IMR-90 (cell line): ENCODE results near the gene C17orf50. TPM values are rescaled to one million over a fixed set of nuclear protein-coding genes. Genes with fewer than 3 reads are reported as not detected.

Source experiments
- ATAC-seq: fragments of 200-7000 bp; cut with Tn5 transposase; 2 replicates; pipeline ENCODE4 v1.9.1; 2020; ENCODE audit warnings: low read depth, mild to moderate bottlenecking, moderate library complexity
- BruUV-seq: library from RNA; stranded (reverse); fragments of 400-500 nt; replicated peaks from 2 replicates; lab custom pipeline; 2021; lab: Mats Ljungman, UMichigan
- CTCF ChIA-PET: fragments of 300-600 bp; formaldehyde crosslinking; extraction: SDS; loops from one replicate; lab custom pipeline; 2021; ENCODE audit warnings: antibody characterized with exemption; lab: Yijun Ruan, JAX
- POLR2A ChIA-PET: fragments of 300-600 bp; sonication (Branson Sonifier 250); formaldehyde crosslinking; loops from one replicate; lab custom pipeline; 2022; ENCODE audit warnings: antibody characterized with exemption; ENCODE audit not compliant: unreplicated experiment; lab: Charles Lee
- DNase-seq: peaks from one replicate; pipeline ENCODE4 v3.0.0; 2013
- H2AFZ ChIP-seq: replicated peaks from 2 replicates; pipeline ENCODE3; 2013; ENCODE audit warnings: low read length, mild to moderate bottlenecking; ENCODE audit not compliant: poor library complexity
- H2AK5ac ChIP-seq: 2 replicates; pipeline ENCODE4 v1.6.1; 2013; ENCODE audit warnings: low read depth, low read length, inconsistent platforms
- H2AK9ac ChIP-seq: replicated peaks from 2 replicates; pipeline ENCODE3; 2013; ENCODE audit warnings: mild to moderate bottlenecking, low read depth, low read length, moderate library complexity; ENCODE audit not compliant: poor library complexity
- H2BK120ac ChIP-seq: 2 replicates; pipeline ENCODE4 v1.6.1; 2013; ENCODE audit warnings: low read depth, low read length, inconsistent platforms
- H2BK15ac ChIP-seq: 3 replicates; pipeline ENCODE4 v1.6.1; 2013; ENCODE audit warnings: low read depth, low read length, inconsistent platforms
- H2BK20ac ChIP-seq: 2 replicates; pipeline ENCODE4 v1.6.1; 2013; ENCODE audit warnings: low read depth, mild to moderate bottlenecking, inconsistent platforms, low read length, moderate library complexity
- H2BK5ac ChIP-seq: 2 replicates; pipeline ENCODE4 v1.6.1; 2013; ENCODE audit warnings: mild to moderate bottlenecking, low read depth, low read length, inconsistent platforms; ENCODE audit not compliant: poor library complexity, severe bottlenecking
- H3K14ac ChIP-seq: replicated peaks from 2 replicates; pipeline ENCODE4 v1.6.1; 2013; ENCODE audit warnings: low read depth, low read length, inconsistent platforms
- H3K18ac ChIP-seq: 2 replicates; pipeline ENCODE4 v1.6.1; 2013; ENCODE audit warnings: low read depth, low read length, control low read depth
- H3K23ac ChIP-seq: 2 replicates; pipeline ENCODE4 v1.6.1; 2013; ENCODE audit warnings: low read depth, low read length, inconsistent platforms
- H3K27ac ChIP-seq: 2 replicates; pipeline ENCODE4 v1.5.1; 2013; ENCODE audit warnings: mild to moderate bottlenecking, control low read depth, low read length; ENCODE audit not compliant: insufficient read depth
- H3K27me3 ChIP-seq: 2 replicates; pipeline ENCODE4 v1.6.1; 2013; ENCODE audit warnings: low read length; ENCODE audit not compliant: control insufficient read depth, insufficient read depth
- H3K36me3 ChIP-seq: 2 replicates; pipeline ENCODE4 v1.6.1; 2013; ENCODE audit warnings: low read length, mixed read lengths; ENCODE audit not compliant: control insufficient read depth, insufficient read depth
- H3K4ac ChIP-seq: 2 replicates; pipeline ENCODE4 v1.6.1; 2013; ENCODE audit warnings: low read depth, low read length, inconsistent platforms
- H3K4me1 ChIP-seq: 2 replicates; pipeline ENCODE4 v1.6.1; 2013; ENCODE audit warnings: low read length, mixed read lengths; ENCODE audit not compliant: control insufficient read depth, insufficient read depth
- H3K4me2 ChIP-seq: 2 replicates; pipeline ENCODE4 v1.6.1; 2013; ENCODE audit warnings: low read depth, mild to moderate bottlenecking, control low read depth, low read length, moderate library complexity
- H3K4me3 ChIP-seq: 2 replicates; pipeline ENCODE4 v1.5.1; 2013; ENCODE audit warnings: low read depth, mild to moderate bottlenecking, control low read depth, low read length, moderate library complexity; ENCODE audit not compliant: insufficient read depth
- H3K56ac ChIP-seq: 2 replicates; pipeline ENCODE4 v1.6.1; 2013; ENCODE audit warnings: low read length, inconsistent platforms; ENCODE audit not compliant: insufficient read depth; ENCODE audit errors: extremely low read depth
- H3K79me1 ChIP-seq, 2 experiments: 2 replicates each; pipeline ENCODE4 v1.6.1; 2013; ENCODE audit warnings: low read length in 2 of 2, inconsistent platforms in 1 of 2, low read depth in 1 of 2
- H3K9ac ChIP-seq: 2 replicates; pipeline ENCODE4 v1.6.1; 2013; ENCODE audit warnings: low read depth, low read length, control low read depth
- H3K9me1 ChIP-seq: 2 replicates; pipeline ENCODE4 v1.6.1; 2013; ENCODE audit warnings: low read length, inconsistent platforms; ENCODE audit not compliant: insufficient read depth
- H3K9me3 ChIP-seq: 2 replicates; pipeline ENCODE4 v1.6.1; 2013; ENCODE audit warnings: low read length; ENCODE audit not compliant: control insufficient read depth, insufficient read depth
- H4K20me1 ChIP-seq: 2 replicates; pipeline ENCODE4 v1.6.1; 2013; ENCODE audit warnings: low read length, inconsistent platforms; ENCODE audit not compliant: insufficient read depth
- H4K5ac ChIP-seq: 2 replicates; pipeline ENCODE4 v1.6.1; 2013; ENCODE audit warnings: mild to moderate bottlenecking, low read depth, low read length, control low read depth
- H4K8ac ChIP-seq, 2 experiments: 2 replicates each; pipeline ENCODE4 v1.6.1; 2013; ENCODE audit warnings: low read depth in 2 of 2, low read length in 2 of 2, control low read depth in 1 of 2, inconsistent platforms in 1 of 2
- H4K91ac ChIP-seq: 2 replicates; pipeline ENCODE4 v1.6.1; 2013; ENCODE audit warnings: low read depth, low read length, inconsistent platforms; ENCODE audit not compliant: insufficient read depth
- BHLHE40 ChIP-seq: fragments of 150-350 bp; IDR thresholded peaks from 2 replicates; pipeline ENCODE4 v1.6.1; 2016; ENCODE audit warnings: mild to moderate bottlenecking, low read depth, low read length
- CTCF ChIP-seq: conservative IDR thresholded peaks from 2 replicates; pipeline ENCODE4 v1.5.1; 2012; ENCODE audit warnings: mild to moderate bottlenecking, low read depth, low read length, improper control_type of control experiment
- MAFK ChIP-seq: IDR thresholded peaks from 2 replicates; pipeline ENCODE4 v1.6.1; 2012; ENCODE audit warnings: low read depth, low read length, improper control_type of control experiment
- NFE2L2 ChIP-seq: fragments of 150-350 bp; IDR thresholded peaks from 2 replicates; pipeline ENCODE4 v1.6.1; 2016; ENCODE audit warnings: low read depth, mild to moderate bottlenecking, low read length
- POLR2A ChIP-seq: IDR thresholded peaks from 2 replicates; pipeline ENCODE4 v1.6.1; 2012; ENCODE audit warnings: mild to moderate bottlenecking, low read depth, low read length
- SMC3 ChIP-seq: fragments of 150-350 bp; IDR thresholded peaks from 2 replicates; pipeline ENCODE4 v1.6.1; 2016; ENCODE audit warnings: low read depth, mild to moderate bottlenecking, antibody characterized with exemption, low read length, moderate library complexity
- WGBS, 2 experiments: methylation state at CpG; one replicate each; pipeline versions ENCODE4 v1.1.5 to v1.1.7; 2013; ENCODE audit warnings: missing lambda C conversion rate in 2 of 2; ENCODE audit not compliant: insufficient read length in 1 of 2; ENCODE audit errors: extremely low coverage in 2 of 2; 5-methylcytosine and 5-hydroxymethylcytosine counted together
- dilution Hi-C: fragments of 300-500 bp; cut with HindIII; formaldehyde crosslinking; loops from one replicate; pipeline ENCODE4 v1.14.3; 2018; ENCODE audit warnings: low sequenced_read_pairs; ENCODE audit not compliant: unreplicated experiment
- in situ Hi-C: fragments of 300-500 bp; cut with MboI; formaldehyde crosslinking; loops from 3 replicates; pipeline ENCODE4 v1.14.3; 2019; ENCODE audit warnings: low sequenced_read_pairs, inconsistent platforms, mixed read lengths
- intact Hi-C: fragments of 100-400 bp; cut with micrococcal nuclease; formaldehyde crosslinking; loops from 2 replicates; pipeline ENCODE4 v1.10.0; 2022
- polyA plus RNA-seq, 3 experiments: library from polyadenylated mRNA; depleted of rRNA; stranded (reverse); fragments of >200 nt; gene quantifications; 2 replicates each; pipeline ENCODE4 v1.2.3, GENCODE V29; 2012; ENCODE audit warnings: low replicate concordance in 1 of 3
- total RNA-seq: library from RNA; depleted of rRNA; stranded (reverse); fragments of >200 nt; gene quantifications from 2 replicates; pipeline ENCODE4 v1.2.3, GENCODE V29; 2012; rRNA removed

Gene C17orf50
- total and polyA plus RNA-seq, 2 of the 4 experiments (the other 2 are of a cell fraction): not detected

DNA sequence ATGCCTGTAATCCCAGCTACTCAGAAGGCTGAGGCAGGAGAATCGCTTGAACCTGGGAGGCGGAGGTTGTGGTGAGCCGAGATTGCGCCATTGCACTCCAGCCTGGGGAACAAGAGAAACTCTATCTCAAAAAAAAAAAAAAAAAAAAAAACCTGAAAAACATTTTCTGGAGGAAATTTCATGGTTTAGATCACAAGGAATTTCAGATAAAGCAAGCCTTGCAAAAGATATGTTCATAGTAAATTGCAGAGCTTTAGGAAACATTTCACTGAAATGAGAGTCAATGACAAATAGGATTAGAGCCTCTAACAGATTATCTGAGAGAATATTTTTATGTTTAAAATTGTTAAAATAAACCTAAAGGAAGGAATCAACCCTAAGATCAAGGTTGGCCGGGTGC lies 51.8 kb downstream of the C17orf50 start:
- DNase-seq (no peak), ATAC-seq (no peak)
- H2BK20ac ChIP-seq: no peak overlapping the region
- H3K79me1 ChIP-seq: peaks cover 0 to 48% of the 10 kb centered on the region in 2 experiments; a peak in 3 of 4 replicates
- ChIA-PET CTCF (interaction anchor here (2.9 kb wide), 1 partner anchor 48 kb away, joined by 7 read pairs; no protein-coding TSS in a partner anchor), POLR2A (no interaction called here)
- H3K14ac ChIP-seq: no peak overlapping the region
- in situ Hi-C loops (no loop called here), dilution Hi-C loops (no loop called here), intact Hi-C loops (no loop called here)
- H4K5ac ChIP-seq: no peak overlapping the region
- H3K56ac ChIP-seq: no peak overlapping the region
- no peak overlapping the region for H2AK5ac ChIP-seq
- H4K20me1 ChIP-seq: peaks cover 67% of the 10 kb centered on the region
- H3K27ac ChIP-seq: no peak overlapping the region
- H3K4me1 ChIP-seq: peaks cover 8% of the 10 kb centered on the region
- H3K9me3 ChIP-seq: no peaks in the 10 kb centered on the region
- H2BK15ac ChIP-seq: no peak overlapping the region
- H3K4ac ChIP-seq: no peak overlapping the region
- H3K9me1 ChIP-seq: peaks cover 17% of the 10 kb centered on the region
- no peak overlapping the region for H3K9ac ChIP-seq
- no peak overlapping the region for H3K4me2 ChIP-seq
- no peak overlapping the region for H3K23ac ChIP-seq
- no peak overlapping the region for H2AK9ac ChIP-seq
- no peaks in the 10 kb centered on the region for H3K27me3 ChIP-seq
- TF ChIP-seq POLR2A (no peak), CTCF (no peak), BHLHE40 (no peak), NFE2L2 (no peak), SMC3 (no peak), MAFK (no peak)
- H4K91ac ChIP-seq: no peak overlapping the region
- 0 out of 2 replicates have a peak, but pooled peaks cover 4% of the 10 kb centered on the region for H3K36me3 ChIP-seq
- no peak overlapping the region for H4K8ac ChIP-seq
- no CpG with 5 or more reads among the region's 5 CpGs for WGBS, 2 experiments
- H2AFZ ChIP-seq: no peak overlapping the region
- no TSS peak for BruUV-seq
- H2BK5ac ChIP-seq: no peak overlapping the region
- H3K4me3 ChIP-seq: no peak overlapping the region
- H3K18ac ChIP-seq: no peak overlapping the region
- H2BK120ac ChIP-seq: no peak overlapping the region

Other genes starting within 250 kb of the C17orf50 start
- under 0.01 and 0.18 TPM in 2 replicates for gene SLFN12L, start 223.2 kb upstream of the C17orf50 start, total RNA-seq
- 0.04 TPM in 1 of 2 replicates, not detected in the other for gene SLFN12L, start 223.2 kb upstream of the C17orf50 start, polyA plus RNA-seq (2012; rRNA removed)
- gene SLFN14, start 200.1 kb upstream of the C17orf50 start, total RNA-seq: not detected in 2 replicates
- gene SLFN14, start 200.1 kb upstream of the C17orf50 start, polyA plus RNA-seq (2012; rRNA removed): not detected in 2 replicates
- gene PEX12, start 182.3 kb upstream of the C17orf50 start, total RNA-seq: 6.7 and 7.9 TPM in 2 replicates
- 4.5 and 4.6 TPM in 2 replicates for gene PEX12, start 182.3 kb upstream of the C17orf50 start, polyA plus RNA-seq (2012; rRNA removed)
- 95.3 and 125 TPM in 2 replicates for gene AP2B1, start 173.6 kb upstream of the C17orf50 start, total RNA-seq
- gene AP2B1, start 173.6 kb upstream of the C17orf50 start, polyA plus RNA-seq (2012; rRNA removed): 96.5 and 102 TPM in 2 replicates
- 3.6 and 4.7 TPM in 2 replicates for gene RASL10B, start 29.2 kb upstream of the C17orf50 start, total RNA-seq
- gene RASL10B, start 29.2 kb upstream of the C17orf50 start, polyA plus RNA-seq (2012; rRNA removed): 4.1 and 4.4 TPM in 2 replicates
- gene GAS2L2, start 7.6 kb upstream of the C17orf50 start, total RNA-seq: not detected in 2 replicates
- gene GAS2L2, start 7.6 kb upstream of the C17orf50 start, polyA plus RNA-seq (2012; rRNA removed): 0.02 and 0.03 TPM in 2 replicates
- 0.18 TPM in 1 of 2 replicates, not detected in the other for gene MMP28, start 34.8 kb downstream of the C17orf50 start, total RNA-seq
- gene MMP28, start 34.8 kb downstream of the C17orf50 start, polyA plus RNA-seq (2012; rRNA removed): not detected in 2 replicates
- gene TAF15, start 48.6 kb downstream of the C17orf50 start, total RNA-seq: 46.8 and 47.2 TPM in 2 replicates
- 69.8 and 98.0 TPM in 2 replicates for gene TAF15, start 48.6 kb downstream of the C17orf50 start, polyA plus RNA-seq (2012; rRNA removed)
- gene HEATR9, start 108.0 kb downstream of the C17orf50 start, total RNA-seq: not detected in 2 replicates
- gene HEATR9, start 108.0 kb downstream of the C17orf50 start, polyA plus RNA-seq (2012; rRNA removed): not detected in 2 replicates
- not detected in 2 replicates for gene CCL5, start 119.5 kb downstream of the C17orf50 start, total RNA-seq
- not detected in 2 replicates for gene CCL5, start 119.5 kb downstream of the C17orf50 start, polyA plus RNA-seq (2012; rRNA removed)
- 0.18 TPM in 1 of 2 replicates, not detected in the other for gene RDM1, start 169.9 kb downstream of the C17orf50 start, total RNA-seq
- gene RDM1, start 169.9 kb downstream of the C17orf50 start, polyA plus RNA-seq (2012; rRNA removed): not detected in 2 replicates
- not detected in 2 replicates for gene LYZL6, start 182.8 kb downstream of the C17orf50 start, total RNA-seq
- not detected in 2 replicates for gene LYZL6, start 182.8 kb downstream of the C17orf50 start, polyA plus RNA-seq (2012; rRNA removed)
- not detected in 2 replicates for gene CCL16, start 220.6 kb downstream of the C17orf50 start, total RNA-seq
- gene CCL16, start 220.6 kb downstream of the C17orf50 start, polyA plus RNA-seq (2012; rRNA removed): not detected in 2 replicates
- gene CCL14, start 225.8 kb downstream of the C17orf50 start, total RNA-seq: not detected in 2 replicates
- gene CCL14, start 225.8 kb downstream of the C17orf50 start, polyA plus RNA-seq (2012; rRNA removed): not detected in 2 replicates
- not detected in 2 replicates for gene CCL15, start 240.7 kb downstream of the C17orf50 start, total RNA-seq
- gene CCL15, start 240.7 kb downstream of the C17orf50 start, polyA plus RNA-seq (2012; rRNA removed): not detected in 2 replicates